KMS-11 (cell line): ENCODE data around the gene TSPAN18.

Experiments used
- H2AFZ ChIP-seq: fragments of 200-600 bp; sonication (generic); 2 replicates; pipeline ENCODE4 v1.6.1; 2016; ENCODE audit warnings: antibody characterized with exemption, mixed run types, low read depth
- H3K27ac ChIP-seq: fragments of 200-600 bp; sonication (generic); 2 replicates; pipeline ENCODE4 v1.6.1; 2016; ENCODE audit warnings: mild to moderate bottlenecking, mixed run types
- H3K27me3 ChIP-seq: fragments of 200-600 bp; sonication (generic); 2 replicates; pipeline ENCODE4 v1.6.1; 2017; ENCODE audit warnings: mild to moderate bottlenecking, low read depth, mixed run types, moderate library complexity; ENCODE audit not compliant: insufficient read depth
- H3K36me3 ChIP-seq: fragments of 200-600 bp; sonication (generic); 2 replicates; pipeline ENCODE4 v1.6.1; 2017; ENCODE audit warnings: mild to moderate bottlenecking, mixed run types; ENCODE audit not compliant: insufficient read depth
- H3K4me1 ChIP-seq: fragments of 200-600 bp; sonication (generic); 2 replicates; pipeline ENCODE4 v1.6.1; 2016; ENCODE audit warnings: mild to moderate bottlenecking, low read depth, mixed run types; ENCODE audit not compliant: poor library complexity, severe bottlenecking
- H3K4me2 ChIP-seq: fragments of 200-600 bp; sonication (generic); 2 replicates; pipeline ENCODE4 v1.7.0; 2016; ENCODE audit warnings: mild to moderate bottlenecking, mixed run types
- H3K4me3 ChIP-seq: fragments of 200-600 bp; sonication (generic); IDR thresholded peaks from 2 replicates; pipeline ENCODE4 v1.6.1; 2017; ENCODE audit warnings: low read depth, low read length, mixed read lengths; ENCODE audit not compliant: insufficient read depth
- H3K79me2 ChIP-seq: fragments of 200-600 bp; sonication (generic); 2 replicates; pipeline ENCODE4 v1.6.1; 2016; ENCODE audit warnings: low read depth, mixed run types; ENCODE audit not compliant: insufficient read depth
- H3K9ac ChIP-seq: fragments of 200-600 bp; sonication (generic); 2 replicates; pipeline ENCODE4 v1.6.1; 2016; ENCODE audit warnings: mild to moderate bottlenecking, mixed run types
- H4K20me1 ChIP-seq: fragments of 200-600 bp; sonication (generic); 2 replicates; pipeline ENCODE4 v1.6.1; 2016; ENCODE audit warnings: mild to moderate bottlenecking, mixed run types; ENCODE audit not compliant: insufficient read depth
- TF ChIP-seq, protein P1 (sequence below): fragments of 200-600 bp; sonication (generic); conservative IDR thresholded peaks from 2 replicates; pipeline ENCODE4 v1.6.1; 2017; ENCODE audit warnings: low read depth, mild to moderate bottlenecking, antibody characterized with exemption, low read length, moderate library complexity, mixed read lengths

TSPAN18 gene

DNA sequence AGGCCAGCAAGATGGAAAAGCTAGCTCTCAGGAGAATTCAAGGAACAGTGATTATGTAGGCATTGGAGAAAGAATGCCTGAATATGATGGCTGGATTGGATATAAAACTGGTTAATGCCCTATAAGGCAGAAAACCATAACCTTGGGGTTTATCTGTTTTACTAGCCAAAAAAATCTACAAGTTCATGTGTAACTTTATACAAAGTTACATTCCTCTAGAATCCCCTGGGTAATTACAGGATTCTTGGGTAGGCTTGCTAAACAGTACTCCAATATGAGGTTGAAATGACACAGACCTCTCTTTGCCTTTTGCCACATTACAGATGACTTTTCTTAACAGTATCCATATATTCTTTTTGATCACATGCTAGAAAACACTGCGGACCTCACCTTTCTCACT, 26.0 kb downstream of the TSPAN18 start:
- H3K9ac ChIP-seq: no peak overlapping the region
- TF ChIP-seq, protein P1, sequence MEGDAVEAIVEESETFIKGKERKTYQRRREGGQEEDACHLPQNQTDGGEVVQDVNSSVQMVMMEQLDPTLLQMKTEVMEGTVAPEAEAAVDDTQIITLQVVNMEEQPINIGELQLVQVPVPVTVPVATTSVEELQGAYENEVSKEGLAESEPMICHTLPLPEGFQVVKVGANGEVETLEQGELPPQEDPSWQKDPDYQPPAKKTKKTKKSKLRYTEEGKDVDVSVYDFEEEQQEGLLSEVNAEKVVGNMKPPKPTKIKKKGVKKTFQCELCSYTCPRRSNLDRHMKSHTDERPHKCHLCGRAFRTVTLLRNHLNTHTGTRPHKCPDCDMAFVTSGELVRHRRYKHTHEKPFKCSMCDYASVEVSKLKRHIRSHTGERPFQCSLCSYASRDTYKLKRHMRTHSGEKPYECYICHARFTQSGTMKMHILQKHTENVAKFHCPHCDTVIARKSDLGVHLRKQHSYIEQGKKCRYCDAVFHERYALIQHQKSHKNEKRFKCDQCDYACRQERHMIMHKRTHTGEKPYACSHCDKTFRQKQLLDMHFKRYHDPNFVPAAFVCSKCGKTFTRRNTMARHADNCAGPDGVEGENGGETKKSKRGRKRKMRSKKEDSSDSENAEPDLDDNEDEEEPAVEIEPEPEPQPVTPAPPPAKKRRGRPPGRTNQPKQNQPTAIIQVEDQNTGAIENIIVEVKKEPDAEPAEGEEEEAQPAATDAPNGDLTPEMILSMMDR: no peak
- H2AFZ ChIP-seq: no peak overlapping the region
- no peak overlapping the region for H3K4me2 ChIP-seq
- H3K79me2 ChIP-seq: no peaks in the 10 kb centered on the region
- H3K36me3 ChIP-seq: no peaks in the 10 kb centered on the region
- H3K4me1 ChIP-seq: no peaks in the 10 kb centered on the region
- H3K27me3 ChIP-seq: no peaks in the 10 kb centered on the region
- H3K4me3 ChIP-seq: no peak overlapping the region
- no peaks in the 10 kb centered on the region for H4K20me1 ChIP-seq
- no peak overlapping the region for H3K27ac ChIP-seq

DNA sequence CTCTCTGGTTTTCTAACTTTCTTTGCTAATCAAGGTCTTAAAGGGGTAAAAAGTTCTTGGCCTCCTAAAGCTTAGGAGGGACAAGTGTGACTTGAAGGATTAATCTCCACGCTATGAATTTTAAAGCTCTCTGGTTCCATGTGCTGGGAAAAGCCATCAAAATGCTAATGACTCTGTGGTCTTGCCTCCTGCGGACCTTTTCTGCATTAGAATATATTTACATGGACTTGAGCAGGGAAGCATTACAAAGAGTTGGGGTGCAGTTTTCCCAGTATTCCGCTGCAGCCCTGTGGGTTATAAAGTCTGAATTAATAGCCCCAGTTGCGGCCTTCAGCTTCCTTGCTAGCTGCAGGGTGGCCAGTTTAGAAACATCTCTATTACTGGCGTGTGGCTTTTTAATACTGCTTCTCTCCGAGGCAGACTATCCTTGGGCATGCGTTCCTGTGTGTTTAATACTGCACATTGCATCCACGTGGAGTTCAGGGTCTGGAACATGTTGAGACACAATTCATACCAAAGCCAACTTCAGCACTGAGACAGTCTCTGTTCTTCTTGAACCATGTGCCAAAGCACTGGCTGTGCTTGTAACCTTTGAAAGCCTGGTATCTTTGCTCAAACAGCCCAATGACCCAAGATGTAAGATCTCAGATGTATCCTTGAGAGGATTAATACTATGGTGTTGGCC, 27.3 kb downstream of the TSPAN18 start:
- H3K4me2 ChIP-seq: no peak overlapping the region
- H3K27ac ChIP-seq: no peak overlapping the region

DNA sequence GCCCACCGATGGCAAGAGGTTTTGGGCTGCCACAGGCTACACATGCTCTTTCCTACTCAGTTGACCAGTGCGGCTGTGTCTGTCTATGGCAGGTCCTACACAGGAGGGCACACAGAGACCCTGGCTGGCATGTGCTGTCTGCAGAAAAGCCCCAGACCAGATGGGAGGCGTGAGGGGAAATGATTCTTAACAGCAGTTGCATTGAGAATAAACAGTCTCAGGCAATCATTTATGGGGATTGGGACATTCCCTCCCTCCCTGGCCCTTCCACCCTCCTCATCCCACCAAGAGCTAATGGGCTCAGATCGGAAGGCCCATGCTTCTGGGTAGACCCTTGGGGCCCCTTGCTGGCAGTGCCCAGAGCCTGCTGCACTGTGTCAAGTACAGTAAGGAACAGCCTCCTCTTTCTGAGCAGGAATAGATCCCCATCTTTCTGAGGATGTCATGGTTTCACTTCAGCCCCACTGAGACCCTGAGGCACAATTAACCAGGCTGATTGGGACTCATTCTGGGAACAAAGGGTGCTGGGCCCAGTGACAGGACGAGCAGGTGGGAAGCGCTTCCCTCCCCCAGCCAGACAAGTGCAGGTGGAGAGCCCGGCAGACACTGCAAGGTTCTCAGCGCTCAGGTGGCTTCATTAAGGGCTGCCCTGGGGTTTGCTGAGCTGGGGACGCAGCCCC, 28.3 kb downstream of the TSPAN18 start:
- TF ChIP-seq, protein P1: no peak
- Histone ChIP-seq H3K4me1 (no peaks in the 10 kb centered on the region), H3K27ac (no peak overlapping the region), H2AFZ (no peak overlapping the region), H3K36me3 (no peaks in the 10 kb centered on the region), H4K20me1 (no peaks in the 10 kb centered on the region), H3K9ac (no peak overlapping the region), H3K4me3 (no peak overlapping the region), H3K27me3 (no peaks in the 10 kb centered on the region), H3K4me2 (no peak overlapping the region), H3K79me2 (no peaks in the 10 kb centered on the region)

More for the DNA sequence above, 27.3 kb downstream of the TSPAN18 start:
- Histone ChIP-seq H2AFZ (no peak overlapping the region), H3K4me3 (no peak overlapping the region), H3K9ac (no peak overlapping the region), H4K20me1 (no peaks in the 10 kb centered on the region), H3K4me1 (no peaks in the 10 kb centered on the region), H3K27me3 (no peaks in the 10 kb centered on the region), H3K79me2 (no peaks in the 10 kb centered on the region), H3K36me3 (no peaks in the 10 kb centered on the region)
- TF ChIP-seq, protein P1: no peak

DNA sequence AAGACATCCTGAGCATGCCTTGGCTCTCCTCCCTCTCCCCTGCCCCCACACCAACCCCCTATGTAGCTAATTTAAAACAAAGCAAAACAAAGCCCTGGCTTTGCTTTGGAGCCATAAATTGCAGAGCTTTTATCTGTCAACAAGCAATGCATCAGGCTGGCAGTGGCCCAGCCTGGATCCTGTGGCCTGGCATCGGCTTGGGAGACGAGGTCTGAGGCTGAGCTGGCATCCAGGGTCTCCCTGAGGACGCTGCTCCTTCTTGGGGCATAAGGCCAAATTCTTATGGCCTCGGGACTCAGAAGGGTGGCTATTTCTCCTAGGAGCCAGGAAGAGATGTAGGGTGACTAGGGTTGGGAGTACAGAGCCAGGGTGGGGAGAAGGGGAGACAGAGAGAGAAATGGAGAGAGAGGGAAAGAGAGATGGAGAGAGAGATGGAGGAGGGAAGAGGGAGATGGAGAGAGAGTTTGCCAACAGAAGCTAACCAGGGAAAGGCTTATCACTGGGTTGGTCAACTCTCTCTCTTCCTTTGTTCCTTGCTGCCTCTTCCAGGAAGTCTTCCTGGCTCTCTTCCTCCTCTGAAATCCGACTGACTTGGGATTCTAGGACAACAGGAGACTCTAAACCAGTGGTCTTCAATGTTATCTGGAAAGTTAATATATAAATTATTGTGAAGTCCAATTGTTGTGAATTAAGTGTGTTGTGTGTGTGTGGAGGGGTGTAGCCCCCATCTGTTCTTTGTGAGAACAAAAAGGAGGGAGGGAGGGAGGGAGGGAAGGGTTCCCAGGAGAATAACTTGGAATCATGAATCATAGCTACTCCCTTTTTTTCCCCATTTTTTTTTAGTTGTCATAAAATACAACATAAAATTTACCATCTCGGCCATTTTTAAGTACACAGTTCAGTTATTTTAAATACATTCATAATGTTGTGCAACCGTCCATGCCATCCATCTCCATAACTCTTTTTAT, 29.1 kb downstream of the TSPAN18 start:
- Histone ChIP-seq H4K20me1 (no peaks in the 10 kb centered on the region), H3K9ac (no peak overlapping the region), H3K27ac (no peak overlapping the region), H2AFZ (no peak overlapping the region), H3K4me1 (no peaks in the 10 kb centered on the region), H3K4me2 (no peak overlapping the region), H3K36me3 (no peaks in the 10 kb centered on the region), H3K4me3 (no peak overlapping the region), H3K27me3 (no peaks in the 10 kb centered on the region), H3K79me2 (no peaks in the 10 kb centered on the region)
- TF ChIP-seq, protein P1: no peak
